G401 (cell line): ENCODE results near the gene C4BPA. TPM values are rescaled to one million over a fixed set of nuclear protein-coding genes. Genes with fewer than 3 reads are reported as not detected.

Source experiments
- DNase-seq: peaks from one replicate; pipeline ENCODE4 v3.0.0-alpha.2; 2015; ENCODE audit warnings: low spot score
- in situ Hi-C: cut with HindIII; loops from 2 replicates; pipeline ENCODE4 v1.10.0; 2016; ENCODE audit warnings: low sequenced_read_pairs, mixed read lengths
- total RNA-seq: library from RNA; depleted of rRNA; stranded (reverse); fragments of >200 nt; shearing (Covaris generic); gene quantifications from 2 replicates; pipeline ENCODE4 v1.2.3, GENCODE V29; 2014; rRNA removed

C4BPA gene
- total RNA-seq, result not detected in 2 replicates

DNA sequence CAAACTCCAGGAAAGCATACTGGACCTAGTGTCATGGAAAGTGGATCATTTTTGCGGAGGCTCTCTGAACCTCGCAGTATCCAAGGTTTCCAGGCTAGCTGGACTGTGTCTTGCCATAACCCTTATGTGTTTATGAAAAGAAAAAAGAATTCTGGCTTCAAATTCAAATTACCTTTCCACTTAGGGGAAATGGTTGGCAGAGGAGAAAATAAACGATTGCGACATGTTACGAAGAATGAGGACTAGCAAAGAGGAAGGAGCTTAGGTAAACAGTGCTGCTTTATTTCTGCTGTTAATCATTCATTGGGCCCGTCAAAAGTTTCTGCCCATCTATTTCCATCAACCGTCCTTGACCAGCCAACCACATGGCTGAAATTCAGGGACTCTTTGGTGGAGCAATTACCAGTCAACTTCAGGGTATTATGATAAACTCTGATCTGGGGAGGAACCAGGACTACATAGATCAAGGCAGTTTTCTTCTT lies at the start of gene C4BPA:
Gene C4BPA (plus strand): TSS at position 342 of the 482 bp plus-strand sequence. CDS start 8,793 bp downstream, outside the sequence.
- no peak for DNase-seq
- in situ Hi-C loops, result no loop called here

DNA sequence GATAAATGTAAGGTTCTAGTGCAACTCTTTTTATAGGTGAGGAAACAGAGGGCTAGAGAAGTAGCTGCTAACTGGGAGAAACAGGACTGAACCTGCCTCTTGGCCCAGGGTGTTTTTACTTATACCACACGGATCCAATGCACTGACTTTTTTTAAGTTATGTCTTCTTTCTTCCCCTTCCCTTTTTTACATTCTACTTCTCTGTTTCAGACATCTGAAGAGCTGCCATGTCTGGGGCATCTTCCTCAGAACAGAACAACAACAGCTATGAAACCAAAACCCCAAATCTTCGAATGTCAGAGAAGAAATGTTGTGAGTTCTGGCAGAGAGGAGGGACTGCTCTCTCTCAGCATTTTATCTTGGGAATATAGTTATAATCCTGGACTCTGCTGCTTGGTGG lies 49.5 kb upstream of the C4BPA start:
- in situ Hi-C loops, result no loop called here

DNA sequence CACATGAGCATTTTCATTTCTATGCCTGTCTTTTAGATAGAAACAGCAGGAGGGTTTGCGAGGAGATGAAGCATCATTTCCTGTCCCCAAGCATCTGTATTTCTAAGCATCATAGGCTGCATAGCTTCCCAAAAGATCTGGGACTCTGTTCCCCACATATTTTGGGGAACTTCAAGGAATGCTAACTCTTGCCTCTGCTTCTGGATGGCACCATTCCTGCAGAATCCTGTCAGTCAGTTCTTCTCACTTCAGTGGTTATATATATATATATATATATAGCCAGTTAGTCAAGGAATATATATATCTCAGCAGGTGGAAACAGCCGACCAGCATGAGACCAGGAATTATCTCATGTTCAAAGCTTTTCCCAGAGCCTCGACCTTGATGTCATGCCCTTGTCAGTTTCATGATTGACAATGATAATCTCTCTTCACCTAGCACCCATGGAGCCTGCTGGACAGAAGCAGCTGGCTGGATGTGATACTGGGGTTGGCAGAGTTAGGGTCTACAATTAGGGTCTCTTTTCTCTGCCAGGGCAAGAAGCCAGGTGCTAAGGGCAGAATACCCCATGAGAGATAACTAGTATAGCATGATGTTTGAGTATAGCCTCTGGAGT lies 48.5 kb upstream of the C4BPA start:
- in situ Hi-C loops, result no loop called here
- DNase-seq, result no peak

More for the DNA sequence above, 49.5 kb upstream of the C4BPA start:
- peak; percentile 3 for DNase-seq

DNA sequence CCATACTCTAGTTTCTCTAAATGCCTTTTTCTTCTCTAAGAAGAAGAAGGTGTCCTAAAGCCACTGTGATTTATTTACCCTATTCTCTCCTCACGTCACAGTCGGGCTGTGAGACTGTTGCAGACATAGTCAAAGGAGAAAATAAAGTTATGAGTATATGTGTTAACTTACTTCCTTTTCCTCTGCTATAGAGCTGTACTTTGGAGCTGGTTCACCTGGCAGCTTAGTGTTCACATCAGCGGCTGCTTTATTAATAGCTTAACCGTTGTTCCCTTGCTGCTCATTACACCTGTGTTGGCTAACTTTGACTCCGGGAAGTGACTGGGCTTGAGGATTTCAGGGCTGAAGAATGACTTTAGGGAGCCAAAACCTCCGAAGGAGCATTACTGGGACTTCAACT lies 47.4 kb upstream of the C4BPA start:
- in situ Hi-C loops, result no loop called here

DNA sequence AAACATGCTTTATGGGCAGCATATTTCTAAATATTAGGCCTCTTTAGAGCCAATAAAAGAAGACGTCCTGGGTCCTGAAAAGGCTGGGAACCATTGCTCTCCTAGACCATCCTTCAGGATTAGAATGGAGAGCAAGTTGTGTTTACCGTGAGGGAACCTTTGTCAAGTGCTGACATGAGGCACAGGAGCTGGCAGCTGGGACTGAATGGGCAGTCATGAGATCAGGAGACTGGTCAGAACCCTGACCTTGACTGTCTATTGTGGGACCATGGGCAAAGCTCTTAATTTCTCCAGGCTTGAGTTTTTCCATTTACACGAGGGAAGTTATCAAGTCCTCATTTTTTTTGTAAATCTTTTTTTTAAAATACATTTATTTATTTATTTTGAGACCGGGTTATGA lies 45.8 kb upstream of the C4BPA start:
- no peak for DNase-seq
- in situ Hi-C loops, result no loop called here

More for the DNA sequence above, 47.4 kb upstream of the C4BPA start:
- no peak for DNase-seq

DNA sequence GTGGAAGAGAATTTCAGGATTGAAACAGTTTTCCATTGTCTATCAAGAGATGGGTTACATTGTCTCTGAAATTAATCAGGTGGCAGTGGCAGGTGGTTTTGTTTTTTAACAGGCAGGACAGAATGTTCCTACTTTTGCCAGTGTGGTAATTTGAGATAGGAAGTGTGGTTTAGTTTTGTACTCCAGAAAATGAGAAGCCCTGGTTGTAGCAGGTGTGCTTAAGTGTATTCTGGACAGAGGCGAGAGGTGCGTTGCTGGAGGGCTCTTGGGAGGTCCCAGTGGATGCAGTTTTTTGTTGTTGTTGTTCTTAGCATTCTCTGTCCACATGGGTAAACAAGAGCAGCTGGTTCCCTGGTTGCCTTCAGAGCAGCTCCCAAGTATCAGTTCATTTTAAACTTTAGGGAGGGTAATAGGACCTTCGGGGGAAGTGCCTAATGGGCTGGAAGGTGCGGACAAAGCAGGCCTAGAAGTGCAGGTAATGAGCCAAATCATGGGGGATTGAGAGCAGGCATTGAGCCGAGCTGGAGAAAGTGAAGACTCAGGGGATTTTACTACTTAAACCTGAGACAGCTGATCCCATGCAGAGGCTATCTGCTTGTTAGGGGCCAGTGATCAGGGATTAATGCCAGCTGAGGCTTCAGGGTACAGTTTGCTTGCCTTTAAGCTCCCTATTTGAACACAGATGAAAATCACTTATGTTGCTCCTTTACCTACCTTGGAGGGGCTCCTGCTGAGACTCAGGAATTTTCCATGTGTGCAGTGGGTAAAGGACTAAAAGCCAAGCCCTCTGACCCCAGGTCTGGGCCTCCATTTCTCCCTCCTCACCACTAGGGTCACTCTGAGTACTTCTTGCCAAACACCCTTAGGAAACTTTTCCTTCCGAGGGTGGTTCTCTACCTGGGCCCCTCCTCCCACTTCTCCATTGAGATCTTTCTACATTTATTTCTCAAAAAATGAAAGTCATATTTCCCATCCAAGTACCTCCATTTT lies 44.9 kb upstream of the C4BPA start:
- in situ Hi-C loops, result no loop called here
- no peak for DNase-seq

DNA sequence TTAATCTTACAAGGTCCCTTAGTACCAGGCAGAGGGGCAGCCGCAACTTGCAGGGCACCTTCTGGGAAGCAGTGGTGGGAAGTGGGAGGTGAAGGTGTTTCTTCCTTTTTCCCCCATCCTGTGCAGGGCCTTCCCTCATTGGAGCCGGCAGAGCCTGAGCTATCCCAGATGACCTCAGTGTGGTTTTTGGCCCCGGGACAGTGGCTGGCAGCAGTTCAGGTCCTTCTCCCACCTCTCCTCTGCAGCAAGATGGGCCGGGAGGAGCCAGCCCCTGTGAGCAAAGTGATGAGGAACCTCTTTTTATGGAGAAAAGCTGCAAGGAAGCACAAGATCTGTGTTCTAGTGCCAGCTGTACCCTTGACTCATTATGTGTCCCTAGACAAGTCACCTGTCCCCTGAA lies 44.2 kb upstream of the C4BPA start:
- in situ Hi-C loops, result no loop called here
- no peak for DNase-seq

DNA sequence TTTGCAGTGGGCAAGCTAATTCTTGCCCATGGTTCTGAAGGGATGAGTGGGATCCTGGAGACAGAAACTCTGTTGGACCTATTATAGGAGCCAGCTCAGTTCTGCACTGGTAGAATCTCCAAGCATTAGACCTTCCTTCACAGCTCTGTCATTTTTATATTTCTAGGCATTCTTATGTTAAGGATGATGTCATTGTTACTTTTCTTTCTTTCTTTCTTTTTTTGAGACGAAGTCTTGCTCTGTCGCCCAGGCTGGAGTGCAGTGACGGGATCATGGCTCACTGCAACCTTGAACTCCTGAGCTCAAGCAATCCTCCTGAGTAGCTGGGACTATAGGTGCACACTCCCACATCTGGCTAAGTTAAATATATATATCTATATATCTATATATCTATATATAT lies 43.4 kb upstream of the C4BPA start:
- in situ Hi-C loops, result no loop called here

DNA sequence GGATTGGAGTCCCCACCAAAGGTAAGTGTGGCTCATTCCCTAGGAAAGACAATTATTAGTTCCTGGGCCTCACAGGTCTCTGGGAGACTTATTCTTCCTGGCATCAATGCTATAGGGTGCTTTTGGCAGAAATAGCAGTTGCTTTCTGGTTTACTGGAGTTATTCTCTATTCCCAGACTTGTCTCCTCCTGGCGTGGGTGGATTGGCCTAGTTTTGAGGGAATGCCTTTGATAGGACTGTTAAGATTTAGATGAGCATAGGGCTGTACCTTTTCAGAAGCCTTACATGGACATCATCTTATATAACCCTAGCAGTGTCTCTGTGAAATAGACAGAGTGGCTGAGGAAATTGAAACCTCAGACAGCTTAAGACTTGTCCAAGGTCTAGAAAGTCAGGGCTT lies 42.0 kb upstream of the C4BPA start:
- DNase-seq, result no peak
- in situ Hi-C loops, result no loop called here

More for the DNA sequence above, 43.4 kb upstream of the C4BPA start:
- DNase-seq, result no peak

DNA sequence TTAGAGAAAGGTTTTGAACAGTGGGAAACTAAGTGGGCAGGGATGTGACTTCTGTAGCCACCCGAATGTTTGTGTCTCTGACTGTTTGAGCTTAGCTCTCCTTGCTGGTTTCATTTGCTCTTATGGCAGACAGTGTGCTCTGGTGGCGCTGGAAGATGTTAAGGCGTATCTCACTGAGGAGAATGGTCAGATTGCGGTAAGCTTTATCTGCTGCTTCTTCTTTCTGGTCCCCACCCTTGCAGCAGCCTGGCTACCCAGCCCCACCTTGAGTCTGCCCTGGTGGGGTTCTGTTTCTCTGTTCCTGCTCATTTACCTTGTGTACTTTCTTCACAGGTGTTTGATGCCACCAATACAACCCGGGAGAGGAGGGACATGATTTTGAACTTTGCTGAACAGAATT lies 41.0 kb upstream of the C4BPA start:
- no peak for DNase-seq

DNA sequence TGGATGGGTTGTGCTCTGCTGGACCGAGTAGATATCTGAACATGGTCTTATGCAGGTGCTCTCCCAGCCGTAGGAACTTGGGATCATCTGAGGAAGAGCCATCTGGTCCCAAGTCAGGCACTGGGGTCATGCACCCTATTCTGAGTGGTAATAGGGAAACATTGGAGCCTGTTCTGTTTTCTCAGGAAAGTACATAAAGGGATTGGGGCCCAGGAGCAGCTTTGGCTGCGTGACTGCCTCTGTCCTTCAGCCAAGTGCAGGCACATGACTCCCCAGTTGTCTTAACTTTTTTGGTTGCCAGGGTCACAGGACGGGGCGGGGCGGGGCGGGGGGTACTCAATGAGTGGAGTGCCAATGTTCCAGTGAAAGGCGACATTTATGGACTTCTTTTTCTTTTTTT lies 39.5 kb upstream of the C4BPA start:
- in situ Hi-C loops, result no loop called here
- DNase-seq, result no peak

More for the DNA sequence above, 41.0 kb upstream of the C4BPA start:
- in situ Hi-C loops, result no loop called here

DNA sequence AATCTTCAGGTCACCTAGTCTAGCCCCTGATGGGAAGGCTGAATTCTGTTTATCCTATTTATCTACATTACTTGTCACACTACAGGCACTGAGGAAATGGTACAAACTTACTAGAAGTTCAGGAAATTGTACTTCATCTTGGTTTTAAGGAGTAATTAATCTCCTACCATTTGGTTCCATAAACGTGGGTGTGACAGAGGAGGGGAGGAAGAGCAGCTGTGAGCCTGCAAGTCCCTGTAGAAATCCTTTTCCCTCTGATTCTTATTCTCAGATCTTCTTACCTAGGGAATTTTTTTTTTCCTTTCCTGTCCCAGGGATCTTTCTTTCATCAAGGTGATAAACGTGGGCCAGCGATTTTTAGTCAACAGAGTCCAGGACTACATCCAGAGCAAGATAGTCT lies 36.8 kb upstream of the C4BPA start:
- DNase-seq, result no peak
- in situ Hi-C loops, result no loop called here

DNA sequence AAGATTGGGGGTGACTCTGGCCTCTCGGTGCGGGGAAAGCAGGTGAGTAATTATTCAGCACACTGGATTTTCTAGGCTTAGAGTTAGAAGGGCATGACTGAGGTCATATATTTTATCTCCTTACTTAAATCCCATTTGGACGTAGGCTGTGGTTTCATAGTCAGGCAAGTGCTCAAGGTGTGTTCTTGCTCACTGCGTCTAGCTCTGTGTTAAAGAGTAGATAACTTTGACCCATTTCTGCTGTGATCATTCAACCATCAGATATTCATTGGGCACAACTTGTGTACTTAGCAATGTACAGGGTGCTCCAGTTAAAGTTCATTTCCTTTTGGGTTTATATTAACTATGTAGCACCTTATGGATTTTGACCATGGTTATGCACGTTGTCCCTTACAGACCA lies 36.4 kb upstream of the C4BPA start:
- no peak for DNase-seq
- in situ Hi-C loops, result no loop called here

DNA sequence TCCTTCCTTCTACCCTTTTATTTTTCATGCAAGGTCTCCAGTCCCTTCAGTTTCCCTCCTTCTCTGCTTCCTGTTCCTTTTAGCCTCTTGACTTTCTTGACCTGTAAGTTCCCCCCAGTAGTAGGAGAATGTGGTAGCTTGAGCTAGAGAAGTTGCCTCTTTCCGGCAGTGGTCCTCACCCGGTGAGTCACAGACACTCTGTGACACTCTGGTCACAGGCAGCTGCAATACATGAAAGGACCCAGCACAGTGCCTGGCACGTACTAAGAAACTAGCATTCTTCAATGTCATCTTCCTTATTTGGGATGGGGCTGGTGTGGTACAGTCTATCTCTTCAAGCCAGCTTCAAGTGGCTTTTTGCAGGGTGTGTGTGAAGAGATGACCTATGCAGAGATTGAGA lies 35.0 kb upstream of the C4BPA start:
- in situ Hi-C loops, result no loop called here
- DNase-seq, result no peak

DNA sequence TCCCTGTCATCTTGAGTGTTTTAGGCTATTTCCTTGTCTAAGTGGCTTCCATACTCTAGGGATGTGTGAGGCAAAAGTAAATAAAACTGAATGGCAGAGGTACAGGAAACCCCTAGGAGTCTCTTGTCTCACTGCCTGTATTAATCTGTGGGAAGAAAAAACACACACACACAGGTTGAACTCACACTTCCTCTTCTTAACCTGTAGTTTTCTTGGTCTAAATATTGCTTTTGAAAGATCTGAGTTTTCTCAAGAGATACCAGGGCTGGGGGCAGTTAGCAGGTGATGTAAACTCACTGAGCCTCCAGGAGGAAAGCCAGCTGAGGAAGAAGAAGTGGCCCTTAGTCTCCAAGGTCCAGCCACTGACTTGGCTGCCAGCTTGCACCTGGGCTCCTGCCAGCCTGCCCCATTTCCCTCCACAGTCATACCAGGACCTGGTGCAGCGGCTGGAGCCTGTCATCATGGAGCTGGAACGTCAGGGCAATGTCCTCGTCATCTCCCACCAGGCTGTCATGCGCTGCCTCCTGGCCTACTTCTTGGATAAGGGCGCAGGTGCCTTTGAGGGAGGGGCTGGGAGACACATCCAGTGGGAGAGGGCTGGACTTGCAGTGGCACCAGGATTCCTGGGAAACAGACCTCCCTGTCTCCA lies 34.1 kb upstream of the C4BPA start:
- no peak for DNase-seq
- in situ Hi-C loops, result no loop called here

DNA sequence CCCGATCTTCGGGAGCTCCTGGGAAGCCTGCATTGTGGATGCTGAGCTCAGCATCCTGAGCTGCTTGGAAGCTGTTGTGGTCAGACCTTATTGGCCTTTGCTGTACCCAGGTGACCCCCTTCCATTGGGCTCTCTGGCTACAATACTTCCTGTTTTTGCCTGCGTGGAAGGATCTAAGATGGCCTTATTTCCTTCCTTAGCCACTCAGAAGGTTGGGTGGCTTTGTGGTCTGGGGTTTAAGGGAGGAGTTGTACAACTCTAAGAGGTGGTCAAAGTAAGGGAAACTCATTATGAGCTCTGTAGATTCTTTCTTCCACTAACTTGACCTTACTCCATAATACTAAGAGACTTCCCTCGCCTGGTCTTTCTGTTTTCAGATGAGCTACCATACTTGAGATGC lies 33.2 kb upstream of the C4BPA start:
- DNase-seq, result no peak
- in situ Hi-C loops, result no loop called here

DNA sequence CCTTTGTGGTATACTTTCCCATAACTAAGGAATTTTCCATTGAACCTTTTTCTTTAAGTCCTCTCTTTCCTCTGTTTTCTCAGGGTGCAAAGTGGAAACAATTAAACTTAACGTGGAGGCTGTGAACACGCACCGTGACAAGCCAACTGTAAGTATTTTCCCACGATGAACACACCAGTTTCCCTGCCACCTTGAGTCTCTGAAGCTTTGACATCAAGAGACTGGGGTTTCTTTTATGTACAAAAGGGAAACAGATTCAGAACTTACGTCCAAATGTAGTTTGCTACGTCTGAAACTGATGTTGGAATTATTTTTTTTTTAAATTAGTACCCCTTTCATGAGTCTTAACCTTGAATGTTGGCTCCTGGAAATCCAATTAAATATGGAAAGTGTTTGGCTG lies 32.6 kb upstream of the C4BPA start:
- in situ Hi-C loops, result no loop called here
- DNase-seq, result no peak

DNA sequence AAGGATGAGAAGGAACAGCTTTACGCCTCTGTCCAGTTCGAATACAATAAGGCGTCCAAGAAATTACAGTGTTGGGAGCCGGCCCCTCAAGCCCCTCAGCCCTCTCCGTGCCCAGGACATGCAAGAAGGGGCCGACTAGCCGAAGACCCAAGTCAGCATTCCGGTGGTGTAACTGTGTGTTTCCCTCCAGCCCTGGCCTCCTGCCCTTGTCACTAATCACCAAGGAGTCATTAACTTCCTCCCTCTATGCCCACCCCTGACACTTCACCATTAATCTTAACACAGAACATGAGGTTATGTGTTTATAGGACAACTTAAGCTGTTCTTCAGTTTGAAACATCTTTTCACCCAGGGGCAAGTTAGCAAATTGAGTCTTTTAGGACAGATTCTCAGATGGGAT lies 31.8 kb upstream of the C4BPA start:
- DNase-seq, result no peak
- in situ Hi-C loops, result no loop called here

DNA sequence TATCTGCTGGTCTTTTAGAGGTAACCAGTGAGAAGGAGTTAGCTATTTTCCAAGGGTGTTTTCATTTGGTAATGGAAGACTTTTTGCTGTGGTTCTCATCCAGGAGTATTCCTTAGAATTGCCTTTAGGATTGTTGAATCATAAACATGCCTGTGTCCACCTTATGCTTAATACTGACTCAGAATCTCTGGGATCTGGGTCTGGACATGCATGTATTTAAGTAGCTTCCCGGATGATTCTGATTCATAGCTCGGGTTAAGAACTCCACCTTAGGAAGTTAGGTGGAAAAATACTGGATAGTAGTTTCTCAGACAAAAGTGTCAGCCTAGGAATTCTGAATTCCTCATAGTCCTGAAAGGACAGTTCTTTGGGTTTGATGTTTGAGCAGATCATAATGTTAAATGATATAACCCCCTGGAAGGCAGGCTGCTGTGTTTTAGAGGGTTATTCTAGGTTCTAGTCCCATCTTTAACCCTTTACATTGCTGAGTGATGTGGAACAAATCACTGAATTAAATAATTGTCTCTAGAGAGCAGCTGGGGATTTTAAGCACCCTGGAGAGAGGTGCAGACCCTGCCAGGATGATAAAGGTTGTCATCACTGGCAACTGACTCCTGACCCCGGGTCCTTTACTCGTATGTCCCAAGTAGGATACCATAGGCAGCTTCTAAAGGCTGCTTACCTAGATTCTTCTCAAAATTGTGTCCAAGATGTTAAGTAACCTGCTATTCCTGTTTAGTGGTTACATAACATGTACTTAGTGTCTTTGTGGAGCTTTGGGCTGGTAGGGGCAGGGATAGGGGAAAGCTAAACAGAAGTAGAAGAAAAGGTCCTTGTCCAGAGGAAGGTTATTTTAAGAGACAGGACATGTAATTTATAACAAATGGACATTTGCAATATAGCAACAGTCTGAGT lies 29.9 kb upstream of the C4BPA start:
- no peak for DNase-seq
- in situ Hi-C loops, result no loop called here
